ENCODE measurements around the gene LCE3A.

DNA sequence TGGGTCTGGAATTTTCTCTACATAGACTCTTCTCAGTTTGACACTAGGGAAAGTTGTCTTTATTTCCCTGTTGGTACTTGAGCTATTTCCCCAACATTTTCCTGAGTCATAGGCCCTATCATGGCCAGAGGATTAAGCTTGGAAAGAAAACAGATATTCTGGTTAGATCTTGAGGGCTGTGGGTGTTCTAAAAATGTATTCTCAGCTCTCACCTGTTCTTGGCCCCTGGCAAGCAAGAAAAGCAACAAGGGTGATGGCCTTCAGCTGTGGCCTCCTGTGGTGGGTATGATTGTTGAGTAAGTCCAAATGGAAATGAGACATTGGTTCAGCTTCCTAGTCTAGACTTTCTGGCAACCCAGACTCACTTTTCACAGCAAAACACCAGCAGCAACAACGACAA, 17.4 kb upstream of the LCE3A start:
- no peak for TF ChIP-seq YY1 (IDR thresholded peaks at IDR 0.05; ENCODE audit: insufficient read depth, insufficient read length)
- TF ChIP-seq SUZ12 (IDR thresholded peaks at IDR 0.05; ENCODE audit: extremely low read depth, insufficient read depth, insufficient read length) = no peak
